Measurements from ENCODE around the gene SMARCAL1.

GRCh38 chr2:216406826-216407225, 5.5 kb upstream of the SMARCAL1 start:
- TF ChIP-seq POLR2A (IDR thresholded peaks at IDR 0.05) (no peak), CTCF (IDR thresholded peaks at IDR 0.05) (no peak)
